Kidney capillary endothelial cell (primary cell): ENCODE data around the gene GARIN6.
"Not testable (repeated sequence)": the region's sequence is repeated elsewhere in the genome, so short reads cannot be mapped to it uniquely, and the experiment has no call there.

Source experiments
- DNase-seq: peaks from one replicate; pipeline ENCODE4 v3.0.0-alpha.2; 2018; ENCODE audit warnings: low spot score

GARIN6 gene

DNA sequence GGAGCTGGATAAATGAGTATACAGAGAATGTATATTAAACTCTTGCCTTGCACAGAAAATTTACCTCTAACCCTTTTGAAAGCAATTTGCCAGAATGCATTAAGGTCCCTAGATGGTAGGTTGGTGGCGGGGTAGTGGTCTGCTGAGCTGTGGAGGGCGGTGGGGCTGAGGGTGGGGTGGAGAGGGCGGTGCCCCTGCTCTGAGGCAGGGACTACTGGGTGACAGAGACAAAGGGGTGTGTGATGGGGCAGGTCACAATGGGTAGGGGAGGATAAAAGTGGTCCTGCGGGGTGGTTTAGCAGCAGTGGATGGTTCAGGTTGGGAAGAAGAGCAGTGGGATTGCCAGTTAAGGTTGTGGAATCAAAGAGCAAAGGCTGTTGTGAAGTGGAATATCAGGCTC, at the start of gene GARIN6:
TSS of gene GARIN6 (plus strand) at position 301 of the 400 bp plus-strand sequence. CDS start 422 bp downstream, outside the sequence.
- no peak for DNase-seq

DNA sequence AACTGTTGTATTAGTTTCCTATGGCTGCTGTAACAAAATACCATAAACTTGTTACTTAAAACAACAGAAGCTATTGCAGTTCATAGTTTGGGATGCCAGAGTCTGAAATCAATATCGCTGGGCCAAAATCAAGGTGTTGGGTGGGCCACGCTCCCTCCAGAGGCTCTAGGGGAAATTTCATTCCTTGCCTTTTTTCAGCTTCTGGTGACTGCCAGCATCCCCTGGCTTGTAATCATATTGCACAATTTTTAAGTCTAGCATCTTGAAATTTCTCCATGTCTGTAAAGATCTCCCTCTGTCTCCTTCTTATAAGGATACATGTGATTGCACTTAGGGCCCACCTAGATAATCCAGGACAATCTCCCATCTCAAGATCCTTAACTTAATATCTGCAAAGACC, 48.8 kb upstream of the GARIN6 start:
- no peak for DNase-seq

DNA sequence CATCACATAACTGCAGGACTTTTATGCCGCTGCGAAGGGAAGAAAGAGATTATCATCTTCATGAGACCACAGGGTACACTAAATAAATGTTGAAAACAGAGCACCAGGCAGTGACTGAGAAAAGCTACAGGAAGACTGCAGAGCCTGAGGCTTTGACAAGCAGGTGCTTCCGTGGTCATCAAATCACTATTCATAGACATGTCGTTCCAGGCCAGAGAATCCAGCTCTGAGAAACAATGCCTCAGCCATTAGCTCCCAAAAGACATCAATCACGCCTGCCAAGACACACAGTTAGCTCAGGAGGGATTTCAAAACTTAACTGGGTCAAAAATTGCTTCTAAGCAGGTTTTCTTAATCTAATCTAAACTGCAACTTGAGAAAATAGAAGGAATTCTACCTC, 47.2 kb upstream of the GARIN6 start:
- DNase-seq: no peak

DNA sequence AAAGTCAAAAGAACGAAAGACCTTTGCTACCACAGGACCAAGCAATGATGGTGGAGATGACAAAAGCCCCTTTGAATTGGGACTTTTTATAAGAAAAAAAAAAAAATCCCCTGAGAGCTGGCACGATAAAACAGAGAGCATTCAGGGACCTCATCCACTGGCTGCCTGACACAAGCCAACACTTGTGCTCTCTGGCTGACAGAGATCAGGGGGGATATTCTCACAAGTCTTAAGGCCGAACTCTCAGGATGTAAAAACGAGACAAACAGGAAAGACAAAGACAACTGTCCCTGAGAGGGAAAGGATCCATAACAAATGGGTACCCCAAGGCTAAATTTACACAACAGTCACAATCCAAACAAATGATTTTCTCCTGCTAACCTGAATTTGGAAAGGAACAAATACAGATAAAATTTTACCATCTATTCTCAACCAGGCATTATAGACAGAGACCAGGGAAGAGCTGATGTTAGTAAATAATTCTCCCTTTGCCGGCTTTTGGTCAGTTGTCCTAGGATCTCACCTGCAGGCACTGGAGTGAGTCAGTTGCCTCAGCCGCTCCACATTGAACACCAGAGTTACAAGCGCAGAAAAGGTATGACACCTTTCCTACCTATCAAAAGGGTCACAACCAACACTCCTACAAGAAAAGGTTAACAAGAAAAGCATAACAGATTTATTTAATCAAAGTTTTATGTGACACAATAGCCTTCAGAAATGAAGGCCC, 37.9 kb upstream of the GARIN6 start:
- DNase-seq: no peak

DNA sequence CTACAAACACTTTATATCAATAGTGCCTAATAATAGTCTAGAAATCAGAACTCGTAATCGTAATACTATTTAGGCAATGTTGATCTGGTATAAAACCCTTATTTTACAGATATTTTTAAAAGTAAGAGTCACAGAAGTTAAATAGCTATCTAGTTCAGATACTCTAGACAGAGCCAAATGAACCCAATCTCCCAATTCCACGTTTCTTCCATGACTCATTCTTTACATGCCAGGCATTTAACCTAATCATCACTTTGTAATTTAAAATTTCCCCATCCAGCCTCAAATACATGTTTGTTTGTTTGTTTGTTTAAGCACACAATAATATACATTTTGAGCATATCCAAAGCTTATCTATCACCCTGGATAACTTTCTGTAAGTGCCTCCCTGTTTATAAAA, 36.4 kb upstream of the GARIN6 start:
- no peak for DNase-seq

DNA sequence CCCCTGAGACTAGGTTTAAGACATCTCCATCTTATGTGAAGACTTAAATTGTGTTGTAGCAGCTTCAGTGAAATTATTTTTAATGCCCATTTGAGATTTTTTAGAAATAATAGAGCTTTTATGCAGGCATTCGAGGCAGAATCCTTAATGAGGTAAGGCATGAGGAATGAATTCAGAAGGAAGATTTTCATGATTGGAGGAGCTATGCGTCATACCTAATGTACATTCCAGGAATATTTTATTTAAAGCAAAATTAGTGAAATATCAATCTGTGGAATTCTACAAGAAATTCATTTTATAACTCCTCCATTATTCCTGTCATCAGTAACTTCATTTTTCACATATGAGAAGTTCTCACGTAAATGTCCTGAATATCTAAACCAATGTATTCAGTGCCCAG, 36.0 kb upstream of the GARIN6 start:
- DNase-seq: no peak

DNA sequence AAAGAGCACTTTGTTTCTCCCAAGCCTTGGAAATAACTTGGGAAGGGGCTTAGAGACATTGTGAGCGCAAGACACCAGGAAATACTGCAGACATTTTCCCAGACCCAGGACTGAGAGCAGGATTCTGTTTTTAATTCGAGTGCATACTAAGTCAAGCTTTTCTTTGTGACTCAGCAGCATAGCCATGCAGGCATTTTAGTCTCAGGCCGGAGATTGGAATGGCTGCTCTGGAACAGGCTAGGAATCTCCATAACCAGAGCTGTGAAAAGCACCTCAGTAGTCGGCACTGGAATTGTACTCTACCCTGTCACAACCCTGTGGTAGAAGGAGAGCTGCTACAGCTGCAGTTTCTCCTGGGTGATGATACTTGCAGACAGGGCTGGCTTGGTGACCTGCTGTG, 28.9 kb upstream of the GARIN6 start:
- no peak for DNase-seq

DNA sequence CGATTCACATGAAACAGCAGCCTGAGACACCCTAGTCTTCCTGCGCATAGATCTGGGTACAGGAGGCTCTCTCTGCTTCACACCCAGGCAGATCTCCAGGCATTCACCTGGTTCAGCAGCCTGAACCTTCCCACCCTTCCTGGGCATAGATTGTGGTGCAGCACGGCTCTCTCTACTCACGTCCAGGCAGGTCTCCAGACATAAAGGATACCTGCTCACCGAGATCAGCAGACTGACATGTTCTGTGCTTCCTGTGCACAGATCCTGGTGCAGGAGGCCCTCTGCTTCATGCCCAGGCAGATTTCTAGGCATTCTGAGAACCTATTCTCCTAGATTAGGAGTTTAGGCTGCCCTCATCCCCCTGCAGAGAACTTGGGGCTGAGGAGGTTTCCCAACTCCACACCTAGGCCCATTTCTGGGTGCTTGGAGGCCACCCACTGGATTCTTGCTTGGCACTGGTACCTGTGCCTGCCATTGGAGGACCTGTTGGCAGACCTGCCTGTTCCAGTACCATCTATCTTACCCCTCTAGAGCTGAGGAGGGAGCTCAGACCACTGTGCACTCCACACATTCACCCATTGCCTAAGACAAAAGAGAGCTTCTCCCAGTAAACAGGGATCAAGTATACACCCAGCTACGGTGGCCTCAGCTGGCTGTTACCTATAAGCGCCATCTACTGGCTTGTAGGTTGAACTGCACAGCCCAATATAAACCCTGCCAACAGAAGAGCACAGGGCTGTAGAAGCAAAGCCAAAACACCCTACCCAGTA, 28.0 kb upstream of the GARIN6 start:
- DNase-seq: no peak

DNA sequence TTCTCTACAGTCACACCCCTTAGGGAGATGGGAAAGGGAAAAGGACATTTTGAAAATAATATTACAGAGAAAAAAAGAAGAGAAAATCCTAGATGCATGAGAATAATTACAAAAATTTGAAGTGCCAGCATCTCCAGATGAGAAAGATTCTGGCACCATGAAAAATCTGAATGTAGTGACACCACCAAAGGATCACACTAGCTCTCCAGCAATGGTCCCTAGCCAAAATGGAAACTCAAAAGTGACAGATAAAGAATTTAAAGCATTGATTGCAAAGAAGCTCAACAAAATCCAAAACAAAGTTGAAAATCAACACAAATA, 27.4 kb upstream of the GARIN6 start:
- no peak for DNase-seq

DNA sequence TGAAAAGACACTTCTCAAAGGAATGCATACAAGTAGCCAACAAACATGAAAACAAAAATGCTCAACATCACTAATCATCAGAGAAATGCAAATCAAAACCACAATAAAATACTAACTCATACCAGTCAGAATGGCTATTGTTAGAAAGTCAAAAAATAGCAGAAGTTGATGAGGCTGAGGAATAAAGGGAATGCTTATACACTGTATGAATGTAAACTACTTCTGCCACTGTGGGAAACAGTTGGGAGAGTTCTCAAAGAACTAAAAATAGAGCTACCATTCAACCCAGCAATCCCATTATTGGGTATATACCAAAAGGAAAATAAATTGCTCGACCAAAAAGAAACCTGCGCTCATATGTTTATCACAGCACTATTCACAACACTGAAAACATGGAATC, 23.0 kb upstream of the GARIN6 start:
- DNase-seq: not testable (repeated sequence)

DNA sequence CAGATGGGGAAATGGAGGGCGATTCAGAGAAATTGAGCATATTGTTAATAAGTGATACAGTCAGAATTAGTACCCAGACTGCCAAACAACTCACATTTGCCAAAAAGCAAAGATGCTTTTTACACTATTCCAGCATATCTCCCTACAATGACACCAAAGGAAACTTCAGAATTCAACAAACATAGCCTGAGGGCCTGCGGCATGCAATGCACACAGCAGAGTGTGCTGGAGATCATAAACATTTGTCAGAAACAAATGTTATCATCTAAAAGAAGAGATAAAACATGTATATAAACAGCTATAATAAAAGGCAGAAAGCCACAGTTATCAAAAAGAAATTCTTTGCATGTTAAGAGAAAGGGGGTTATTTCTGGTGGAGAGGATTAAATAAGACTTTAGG, 20.1 kb upstream of the GARIN6 start:
- DNase-seq: no peak

DNA sequence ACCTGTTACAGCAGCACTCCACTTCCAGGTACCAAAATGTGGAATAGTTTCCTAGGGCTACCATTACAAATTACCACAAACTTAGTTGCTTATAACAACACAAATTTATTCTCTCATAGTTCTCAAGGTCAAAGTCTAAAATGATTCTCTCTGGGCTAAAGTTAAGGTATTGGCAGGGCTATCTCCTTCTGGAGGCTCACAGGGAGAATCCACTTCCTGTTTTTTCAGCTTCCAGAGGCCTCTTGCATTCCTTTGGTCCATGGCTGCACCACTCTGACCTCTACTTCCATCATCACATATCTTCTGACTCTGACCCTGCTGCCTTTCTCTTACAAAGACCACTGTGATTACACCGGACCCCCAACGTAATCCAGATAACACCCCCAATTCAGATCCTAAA, 2.9 kb upstream of the GARIN6 start:
- DNase-seq: no peak

DNA sequence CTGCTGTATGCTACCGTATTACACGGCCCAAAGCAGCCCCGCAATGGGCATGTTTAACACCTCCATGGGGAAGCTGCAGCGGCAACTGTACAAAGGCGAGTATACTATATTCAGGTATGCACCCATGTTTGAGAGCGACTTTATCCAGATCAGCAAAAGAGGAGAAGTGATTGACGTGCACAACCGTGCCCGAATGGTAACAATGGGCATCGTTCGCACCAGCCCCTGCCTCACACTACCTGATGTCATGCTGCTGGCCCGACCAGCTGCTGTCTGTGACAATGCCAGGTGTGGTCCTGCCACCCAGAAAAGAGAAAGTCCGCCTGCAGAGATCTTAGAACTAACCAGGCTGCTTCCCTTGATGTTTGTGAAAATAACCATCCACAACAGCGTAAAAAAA, 630 bp downstream of the GARIN6 start:
- no peak for DNase-seq

DNA sequence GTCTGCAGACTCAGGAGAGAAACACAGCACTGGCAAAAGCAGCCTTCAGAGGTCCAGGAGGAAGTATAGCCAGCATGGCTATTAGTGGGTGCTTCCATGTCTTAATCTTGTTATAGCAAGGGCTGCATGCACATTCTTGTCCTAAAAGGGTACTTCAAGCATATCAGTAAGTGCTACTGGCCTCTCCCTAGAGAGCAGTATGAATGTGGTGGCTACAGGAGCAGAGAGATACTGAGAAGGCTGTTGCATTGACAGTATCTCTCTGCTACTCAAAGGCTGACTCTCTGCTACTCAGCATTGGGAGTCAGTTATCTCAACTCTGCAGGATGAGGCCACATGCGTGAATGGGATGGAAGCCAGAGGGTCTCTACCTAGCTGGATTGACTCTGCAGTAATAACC, 2.0 kb downstream of the GARIN6 start:
- DNase-seq: no peak

DNA sequence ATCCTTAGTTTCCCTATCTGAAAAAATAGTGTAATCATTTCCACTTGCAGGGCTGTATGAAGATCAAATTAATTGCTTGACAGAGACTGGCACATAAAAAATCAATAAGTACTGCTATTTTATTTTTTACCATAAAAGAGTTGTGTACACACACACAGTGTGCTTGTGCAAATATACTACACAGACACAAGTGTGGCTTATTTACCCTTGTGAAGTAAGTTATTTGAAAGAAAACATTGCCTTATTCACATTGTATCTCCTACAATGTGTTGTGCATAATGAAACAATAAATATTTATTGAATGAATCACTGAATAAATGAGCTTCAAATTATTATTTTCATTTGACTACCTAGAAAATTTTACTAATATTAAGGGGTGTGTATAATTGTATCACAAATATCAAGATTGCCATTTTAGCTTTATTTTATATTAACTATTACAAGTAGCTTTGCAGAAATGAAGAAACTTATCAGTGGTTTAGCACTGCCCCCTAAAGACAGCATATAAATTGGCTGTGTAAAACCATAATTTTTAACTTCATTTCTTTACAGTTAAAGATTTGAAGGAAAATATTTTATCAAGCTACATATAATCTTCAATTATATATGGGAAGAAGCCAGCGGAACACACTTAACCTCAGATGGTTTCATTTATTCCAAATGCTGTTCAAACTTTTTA, 11.3 kb downstream of the GARIN6 start:
- no peak for DNase-seq

DNA sequence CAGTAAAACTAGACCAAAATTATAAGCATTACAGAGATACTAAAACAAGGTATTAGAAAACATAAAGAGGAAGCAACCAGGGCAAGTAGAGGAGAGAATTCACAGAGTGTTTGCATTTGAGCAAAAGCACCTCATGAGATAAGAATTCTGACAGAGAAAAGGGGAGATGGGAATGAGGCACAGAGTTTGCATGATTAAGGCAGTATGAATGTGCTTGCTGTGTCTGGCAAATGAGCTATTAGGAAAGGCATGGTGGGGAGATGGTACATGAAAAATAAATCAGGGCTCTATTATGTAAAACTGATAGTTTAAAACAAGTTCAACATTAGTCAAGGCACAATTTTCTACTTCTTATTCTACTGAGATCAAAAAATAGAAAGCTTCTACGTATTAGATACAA, 23.1 kb downstream of the GARIN6 start:
- no peak for DNase-seq

DNA sequence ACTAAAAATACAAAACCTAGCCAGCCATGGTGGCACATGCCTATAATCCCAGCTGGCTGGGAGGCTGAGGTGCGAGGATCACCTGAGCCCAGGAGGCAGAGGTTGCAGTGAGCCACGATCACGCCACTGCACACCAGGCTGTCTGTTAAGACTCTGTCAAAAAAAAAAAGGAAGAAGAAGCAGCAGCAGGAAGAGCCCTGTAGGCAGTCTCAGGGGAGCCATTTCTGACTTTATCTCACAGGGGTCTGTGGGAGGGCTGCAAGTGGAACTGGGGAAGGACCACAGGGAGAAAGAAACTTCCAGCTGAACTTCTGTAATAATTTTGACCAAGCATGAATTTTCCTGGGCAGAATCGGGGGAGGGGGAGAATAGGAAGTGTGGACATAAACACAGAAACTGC, 32.7 kb downstream of the GARIN6 start:
- DNase-seq: no peak

DNA sequence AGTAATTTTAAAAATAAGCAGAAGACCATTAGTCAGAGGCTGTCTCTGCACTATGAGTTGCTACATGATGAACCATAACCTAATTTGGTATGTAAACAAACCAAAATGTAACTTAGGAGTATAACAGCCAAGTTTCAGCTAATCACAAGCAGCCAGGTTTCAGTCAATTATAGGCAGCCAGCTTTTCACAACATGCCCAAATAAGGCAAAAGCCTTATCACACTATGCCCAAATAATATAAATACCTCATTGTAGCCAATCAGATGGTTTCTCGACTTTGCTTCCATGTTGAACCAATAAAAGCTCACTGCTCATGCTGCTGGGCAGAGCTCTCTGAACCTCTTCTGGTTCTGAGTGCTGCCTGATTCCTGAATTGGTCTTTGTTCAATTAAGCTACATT, 38.6 kb downstream of the GARIN6 start:
- DNase-seq: no peak

DNA sequence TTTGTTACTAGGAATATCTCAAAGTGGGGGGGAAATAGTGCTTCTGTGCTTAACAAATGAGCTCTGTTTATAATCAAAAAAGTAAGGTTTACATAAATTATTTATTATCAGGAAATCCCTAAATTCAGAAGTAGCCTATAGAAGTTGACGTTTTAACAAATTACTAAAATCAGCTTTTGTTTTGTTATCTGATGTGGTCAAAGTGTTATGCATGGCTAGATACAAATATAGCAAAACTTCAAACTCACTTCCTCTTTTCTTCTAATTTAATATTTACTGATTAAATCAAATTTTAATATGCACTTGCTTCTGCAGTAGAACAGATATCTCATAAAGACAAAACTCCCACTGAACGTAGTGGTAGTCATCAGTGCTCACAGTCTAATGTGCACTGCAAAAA, 47.5 kb downstream of the GARIN6 start:
- DNase-seq: no peak
